Measurements from ENCODE around the gene CD300LG.

DNA sequence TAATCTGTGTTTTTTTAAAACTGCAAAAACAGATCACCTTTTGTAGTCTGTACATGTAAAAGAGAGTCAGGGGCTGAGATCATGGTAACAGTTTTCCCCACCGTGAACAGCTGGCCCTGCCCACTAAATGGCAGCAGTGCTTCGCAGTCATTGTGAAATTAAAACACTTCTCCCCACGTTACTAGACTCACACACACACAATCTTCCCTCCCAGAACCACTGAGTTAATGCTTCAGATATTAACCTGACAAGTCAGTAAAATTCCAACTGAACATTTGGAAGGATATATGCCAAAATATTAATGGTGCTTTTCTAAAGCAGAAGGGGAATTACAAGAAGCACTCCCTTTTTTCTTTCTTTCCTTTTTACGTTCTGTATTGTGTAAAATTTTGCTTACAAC is 1.2 kb upstream of the CD300LG start:
- TF ChIP-seq CTCF (conservative IDR thresholded peaks at IDR 0.05; ENCODE audit: low read depth, low read length), result no peak
- TF ChIP-seq EZH2 (IDR thresholded peaks at IDR 0.05; ENCODE audit: borderline replicate concordance, low read depth, low read length, poor library complexity, severe bottlenecking), result no peak
